DMS114 treated with DMSO at 0.1 percent for 48 hours (cell line): Measurements from ENCODE around the gene SPSB2.
"Not testable (repeated sequence)": the region's sequence is repeated elsewhere in the genome, so short reads cannot be mapped to it uniquely, and the experiment has no call there.

ENCODE experiments used
- DNase-seq: peaks from one replicate; lab custom pipeline; 2025; ENCODE audit not compliant: unreplicated experiment; lab: John Stamatoyannopoulos, UW

SPSB2 gene

GRCh38 chr12:6871052-6871957 is 1.8 kb downstream of the SPSB2 start:
- DNase-seq = peak; percentile 51

GRCh38 chr12:6870304-6870703 is 2.8 kb downstream of the SPSB2 start:
- DNase-seq = not testable (repeated sequence)

- DNase-seq = peak; percentile 60
These were observed 3.8 kb downstream of the SPSB2 start for GRCh38 chr12:6869049-6870021.

GRCh38 chr12:6868211-6869048 is 4.7 kb downstream of the SPSB2 start:
- no peak for DNase-seq

- DNase-seq = no peak
These were observed 5.5 kb downstream of the SPSB2 start, which contains the start of gene TPI1 for GRCh38 chr12:6867413-6868210. Gene TPI1 (plus strand): TSS chr12:6867531. CDS start chr12:6867567, 36 bp downstream.

- DNase-seq = peak; percentile 75
These were observed 6.1 kb downstream of the SPSB2 start for GRCh38 chr12:6866920-6867412.

- no peak for DNase-seq
These were observed 6.8 kb downstream of the SPSB2 start for GRCh38 chr12:6866163-6866919.

GRCh38 chr12:6865307-6865706 is 7.8 kb downstream of the SPSB2 start:
- not testable (repeated sequence) for DNase-seq

GRCh38 chr12:6863586-6864321 is 9.3 kb downstream of the SPSB2 start:
- DNase-seq = no peak

- no peak for DNase-seq
These were observed 10.1 kb downstream of the SPSB2 start for GRCh38 chr12:6863033-6863432.

- no peak for DNase-seq
These were observed 11.7 kb downstream of the SPSB2 start for GRCh38 chr12:6861391-6861790.

GRCh38 chr12:6860942-6861341 is 12.2 kb downstream of the SPSB2 start:
- no peak for DNase-seq

GRCh38 chr12:6860116-6860515 is 13.0 kb downstream of the SPSB2 start:
- DNase-seq = no peak

- no peak for DNase-seq
These were observed 14.3 kb downstream of the SPSB2 start for GRCh38 chr12:6858799-6859198.

- no peak for DNase-seq
These were observed 17.8 kb downstream of the SPSB2 start for GRCh38 chr12:6855322-6855721.

GRCh38 chr12:6854036-6854435 is 19.1 kb downstream of the SPSB2 start:
- no peak for DNase-seq

- no peak for DNase-seq
These were observed 19.5 kb downstream of the SPSB2 start for GRCh38 chr12:6853626-6854025.

GRCh38 chr12:6852651-6853354 is 20.3 kb downstream of the SPSB2 start:
- no peak for DNase-seq
